ENCODE results near the gene SLC17A9. TPM values are rescaled to one million over a fixed set of nuclear protein-coding genes. Genes with fewer than 3 reads are reported as not detected.

SLC17A9 gene
- total RNA-seq, 1 donor from 2014 or later: 1.2 TPM

DNA sequence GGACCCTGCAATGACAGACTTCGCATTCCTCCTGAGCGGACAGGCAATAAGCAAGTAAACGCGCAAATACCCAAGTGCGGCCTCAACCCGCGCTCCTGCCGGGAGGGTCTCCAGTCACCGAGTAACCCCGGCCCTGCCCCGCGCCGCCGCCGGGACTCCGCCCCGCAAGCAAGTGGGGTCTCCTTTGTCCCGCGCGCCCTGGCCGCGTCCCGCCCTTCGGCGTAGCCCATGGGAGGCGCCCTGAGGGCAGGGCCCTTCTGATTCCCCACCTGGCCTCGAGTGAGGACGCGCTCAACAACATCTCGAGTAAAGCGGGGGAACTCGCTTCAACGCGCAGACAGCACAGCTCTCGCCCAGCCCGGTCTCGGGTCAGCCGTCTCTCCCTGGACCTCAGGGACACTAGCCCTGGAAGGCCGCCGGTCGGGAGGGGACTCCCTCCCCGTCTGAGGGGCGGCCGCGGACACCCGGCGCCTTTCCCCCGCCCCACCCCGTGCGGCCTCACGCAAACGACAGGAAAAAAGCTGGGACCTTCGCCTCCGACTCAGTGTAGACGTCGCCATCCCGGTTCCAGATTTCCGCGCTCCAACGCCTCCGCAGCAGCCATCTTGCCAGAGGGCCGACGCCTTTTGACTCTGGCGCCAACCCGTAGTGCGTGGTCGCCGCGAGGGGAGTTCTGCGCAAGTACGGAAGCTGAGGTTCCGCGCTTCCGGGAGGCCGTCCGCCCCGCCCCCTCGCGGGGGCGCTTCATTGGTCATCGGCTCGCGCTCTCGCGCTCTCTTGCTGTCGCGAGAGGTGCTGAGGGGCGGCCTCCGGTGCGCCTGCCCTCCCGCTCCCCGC lies 15.0 kb upstream of the SLC17A9 start:
- Mint-ChIP-seq H3K27ac (ENCODE audit: unreplicated experiment) (peak overlapping the region; percentile 98), H3K4me1 (ENCODE audit: low read depth) (peaks cover 39% of the 10 kb centered on the region), H3K9me3 (ENCODE audit: low read depth) (no peaks in the 10 kb centered on the region), H3K36me3 (ENCODE audit: low read depth) (no peaks in the 10 kb centered on the region), H3K4me3 (ENCODE audit: unreplicated experiment) (no peak overlapping the region), H3K27me3 (ENCODE audit: low read depth) (no peaks in the 10 kb centered on the region)
- peak; percentile 99 for DNase-seq (ENCODE audit: low spot score)
- TF ChIP-seq, protein P1, sequence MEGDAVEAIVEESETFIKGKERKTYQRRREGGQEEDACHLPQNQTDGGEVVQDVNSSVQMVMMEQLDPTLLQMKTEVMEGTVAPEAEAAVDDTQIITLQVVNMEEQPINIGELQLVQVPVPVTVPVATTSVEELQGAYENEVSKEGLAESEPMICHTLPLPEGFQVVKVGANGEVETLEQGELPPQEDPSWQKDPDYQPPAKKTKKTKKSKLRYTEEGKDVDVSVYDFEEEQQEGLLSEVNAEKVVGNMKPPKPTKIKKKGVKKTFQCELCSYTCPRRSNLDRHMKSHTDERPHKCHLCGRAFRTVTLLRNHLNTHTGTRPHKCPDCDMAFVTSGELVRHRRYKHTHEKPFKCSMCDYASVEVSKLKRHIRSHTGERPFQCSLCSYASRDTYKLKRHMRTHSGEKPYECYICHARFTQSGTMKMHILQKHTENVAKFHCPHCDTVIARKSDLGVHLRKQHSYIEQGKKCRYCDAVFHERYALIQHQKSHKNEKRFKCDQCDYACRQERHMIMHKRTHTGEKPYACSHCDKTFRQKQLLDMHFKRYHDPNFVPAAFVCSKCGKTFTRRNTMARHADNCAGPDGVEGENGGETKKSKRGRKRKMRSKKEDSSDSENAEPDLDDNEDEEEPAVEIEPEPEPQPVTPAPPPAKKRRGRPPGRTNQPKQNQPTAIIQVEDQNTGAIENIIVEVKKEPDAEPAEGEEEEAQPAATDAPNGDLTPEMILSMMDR (IDR thresholded peaks at IDR 0.05): no peak

DNA sequence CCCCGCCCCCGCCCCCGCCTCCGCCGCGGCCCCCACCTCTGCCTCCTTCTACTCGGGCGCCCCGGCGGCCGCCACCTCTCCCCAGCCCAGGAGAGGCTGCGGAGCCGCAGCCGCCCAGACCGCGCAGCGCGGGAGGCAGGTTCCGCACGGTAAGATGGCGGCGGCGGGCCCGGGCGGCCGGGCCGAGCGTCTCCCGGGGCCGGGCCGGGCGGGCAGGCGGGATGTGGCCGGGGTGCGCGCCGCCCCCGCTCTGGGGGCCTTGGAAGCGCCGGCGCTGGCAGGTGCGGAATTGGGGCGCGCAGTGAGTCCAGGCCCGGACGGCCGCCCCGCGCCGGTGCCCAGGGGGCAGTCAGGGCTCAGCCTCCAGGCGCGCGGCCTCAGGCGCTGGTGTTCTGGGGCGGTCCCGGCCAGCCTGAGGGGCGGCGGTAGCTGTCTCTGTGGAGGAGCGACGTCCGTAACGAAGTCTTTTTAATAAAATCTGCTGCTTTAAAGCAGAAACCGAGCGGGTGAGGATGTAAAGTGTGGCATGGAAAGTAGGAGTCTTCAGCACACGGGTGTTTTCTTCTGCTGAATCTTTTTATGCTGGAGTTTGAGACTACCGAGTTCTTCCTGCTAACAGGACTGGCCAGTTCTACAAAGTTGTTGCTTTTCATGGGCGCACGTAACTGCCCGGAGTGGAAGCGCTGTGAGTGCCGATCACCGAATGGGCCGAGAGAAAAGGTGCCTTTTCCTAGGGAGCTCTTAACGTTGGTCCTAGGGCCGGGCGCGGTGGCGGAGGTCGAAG lies 14.2 kb upstream of the SLC17A9 start, which contains the start of gene GID8:
GID8 (plus strand) TSS at position 43 of the 784 bp plus-strand sequence. CDS start 3,356 bp downstream, outside the sequence.
- H3K4me1 Mint-ChIP-seq (ENCODE audit: low read depth): peaks cover 36% of the 10 kb centered on the region
- peak within 1 kb of the TSS; percentile 98 for H3K27ac Mint-ChIP-seq (ENCODE audit: unreplicated experiment)
- no peaks in the 10 kb centered on the region for H3K27me3 Mint-ChIP-seq (ENCODE audit: low read depth)
- H3K36me3 Mint-ChIP-seq (ENCODE audit: low read depth): peaks cover 3% of the 10 kb centered on the region
- DNase-seq (ENCODE audit: low spot score): no peak
- TF ChIP-seq, protein P1 (IDR thresholded peaks at IDR 0.05): peak; percentile 50
- H3K4me3 Mint-ChIP-seq (ENCODE audit: unreplicated experiment): peak within 1 kb of the TSS; percentile 84
- no peaks in the 10 kb centered on the region for H3K9me3 Mint-ChIP-seq (ENCODE audit: low read depth)

DNA sequence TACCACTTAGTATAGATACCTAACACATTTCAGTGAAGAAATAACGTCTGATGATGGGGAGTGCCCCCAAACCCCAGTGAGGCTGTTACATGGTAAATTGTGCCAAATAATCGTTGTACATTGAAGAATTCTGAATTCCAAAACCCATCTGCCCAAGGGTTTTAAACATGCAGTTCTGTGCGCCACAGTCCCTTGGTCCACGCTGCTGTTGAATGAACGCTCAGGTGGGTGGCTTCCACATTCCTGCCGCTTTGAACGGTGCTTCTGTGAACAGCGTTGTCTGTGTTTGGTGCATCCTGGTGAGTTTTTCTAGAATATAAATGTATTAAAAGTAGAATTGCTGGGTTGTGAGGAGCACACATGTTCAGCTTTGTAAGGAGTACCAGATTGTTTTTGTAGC lies 11.6 kb upstream of the SLC17A9 start:
- no peak overlapping the region for H3K4me3 Mint-ChIP-seq (ENCODE audit: unreplicated experiment)

DNA sequence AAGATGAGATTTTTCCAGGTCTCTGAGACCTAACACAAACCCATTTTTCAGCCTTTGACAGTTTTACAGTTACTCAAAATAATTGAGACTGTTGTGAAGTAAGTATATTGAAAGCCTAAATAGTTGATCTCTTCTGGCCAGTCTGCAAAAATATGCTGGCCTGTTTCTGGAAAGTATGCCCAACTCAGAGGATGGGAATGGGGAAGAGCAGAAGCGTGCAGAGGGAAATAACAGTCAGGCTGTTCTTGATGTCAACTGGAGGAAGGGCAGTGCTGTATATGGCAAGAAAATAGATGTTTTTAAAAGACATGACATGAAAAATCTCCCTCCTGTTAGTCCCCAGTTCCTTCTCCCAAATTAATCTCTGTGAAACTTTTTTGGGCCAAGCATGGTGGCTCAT lies 10.7 kb upstream of the SLC17A9 start:
- DNase-seq (ENCODE audit: low spot score): no peak
- TF ChIP-seq, protein P1 (IDR thresholded peaks at IDR 0.05): no peak
- Mint-ChIP-seq H3K36me3 (ENCODE audit: low read depth) (peaks cover 15% of the 10 kb centered on the region), H3K4me1 (ENCODE audit: low read depth) (peaks cover 33% of the 10 kb centered on the region), H3K9me3 (ENCODE audit: low read depth) (no peaks in the 10 kb centered on the region), H3K27ac (ENCODE audit: unreplicated experiment) (peak overlapping the region; percentile 52), H3K27me3 (ENCODE audit: low read depth) (no peaks in the 10 kb centered on the region), H3K4me3 (ENCODE audit: unreplicated experiment) (no peak overlapping the region)

More for the DNA sequence above, 11.6 kb upstream of the SLC17A9 start:
- peaks cover 12% of the 10 kb centered on the region for H3K36me3 Mint-ChIP-seq (ENCODE audit: low read depth)
- no peaks in the 10 kb centered on the region for H3K9me3 Mint-ChIP-seq (ENCODE audit: low read depth)
- TF ChIP-seq, protein P1 (IDR thresholded peaks at IDR 0.05): no peak
- H3K27ac Mint-ChIP-seq (ENCODE audit: unreplicated experiment): no peak overlapping the region
- DNase-seq (ENCODE audit: low spot score): no peak
- H3K27me3 Mint-ChIP-seq (ENCODE audit: low read depth): no peaks in the 10 kb centered on the region
- H3K4me1 Mint-ChIP-seq (ENCODE audit: low read depth): peaks cover 36% of the 10 kb centered on the region

DNA sequence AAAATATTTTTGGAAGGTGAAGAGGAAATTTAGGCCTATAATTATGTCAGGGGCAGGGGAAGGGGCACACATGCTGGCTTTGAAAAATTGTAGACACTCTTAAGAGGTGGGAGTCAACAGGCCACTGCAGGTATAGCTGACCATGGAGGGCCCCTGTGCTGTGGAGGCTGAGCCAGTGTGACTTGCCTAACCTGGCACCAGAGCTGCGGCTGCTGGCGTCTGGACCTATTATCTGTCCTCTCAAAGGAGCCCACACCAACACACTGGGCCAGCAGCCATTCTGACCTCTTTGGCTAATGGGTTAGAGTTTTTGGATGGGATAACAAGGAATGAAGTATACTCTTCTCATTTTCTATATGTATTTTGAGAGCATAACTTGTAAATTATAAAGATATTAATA lies 10.1 kb upstream of the SLC17A9 start:
- no peak overlapping the region for H3K4me3 Mint-ChIP-seq (ENCODE audit: unreplicated experiment)
- no peaks in the 10 kb centered on the region for H3K27me3 Mint-ChIP-seq (ENCODE audit: low read depth)
- H3K9me3 Mint-ChIP-seq (ENCODE audit: low read depth): no peaks in the 10 kb centered on the region
- H3K27ac Mint-ChIP-seq (ENCODE audit: unreplicated experiment): no peak overlapping the region
- TF ChIP-seq, protein P1 (IDR thresholded peaks at IDR 0.05): no peak
- peaks cover 20% of the 10 kb centered on the region for H3K36me3 Mint-ChIP-seq (ENCODE audit: low read depth)
- no peak for DNase-seq (ENCODE audit: low spot score)
- peaks cover 30% of the 10 kb centered on the region for H3K4me1 Mint-ChIP-seq (ENCODE audit: low read depth)
